Endothelial cell of umbilical vein (primary cell): ENCODE data around the gene C17orf113.

Source experiments
- EZH2 ChIP-seq: IDR thresholded peaks from 2 replicates; pipeline ENCODE4 v1.6.1; 2012; ENCODE audit warnings: borderline replicate concordance, low read depth, mild to moderate bottlenecking, moderate library complexity, low read length, inconsistent platforms; ENCODE audit not compliant: severe bottlenecking
- FOS ChIP-seq: IDR thresholded peaks from 2 replicates; pipeline ENCODE4 v1.6.1; 2011; ENCODE audit warnings: mild to moderate bottlenecking, low read length, moderate library complexity, borderline replicate concordance; ENCODE audit not compliant: insufficient read depth
- GATA2 ChIP-seq: IDR thresholded peaks from 2 replicates; pipeline ENCODE4 v1.7.0; 2011; ENCODE audit warnings: low read depth, mild to moderate bottlenecking, moderate library complexity, mixed read lengths, low read length; ENCODE audit not compliant: insufficient read length, insufficient read depth
- MYC ChIP-seq: IDR thresholded peaks from one replicate; pipeline ENCODE4 v1.6.1; 2011; ENCODE audit warnings: mild to moderate bottlenecking, low read depth, low read length
- POLR2A ChIP-seq: IDR thresholded peaks from 2 replicates; pipeline ENCODE4 v1.6.1; 2012; ENCODE audit warnings: low read depth, mild to moderate bottlenecking, control low read depth, low read length
- POLR2AphosphoS5 ChIP-seq: IDR thresholded peaks from 2 replicates; pipeline ENCODE4 v1.6.1; 2012; ENCODE audit warnings: low read depth, mild to moderate bottlenecking, control low read depth, low read length, moderate library complexity; ENCODE audit not compliant: insufficient read depth
- TF ChIP-seq, protein P1 (sequence below), 2 donors: IDR thresholded peaks; 1 replicate in 1 of 2; 2 replicates in 1 of 2; pipeline ENCODE4 v1.5.1; 2011; ENCODE audit warnings: low read length in 2 of 2, mild to moderate bottlenecking in 2 of 2, moderate library complexity in 2 of 2, control low read depth in 1 of 2, inconsistent platforms in 1 of 2, low read depth in 1 of 2; ENCODE audit not compliant: insufficient read depth in 1 of 2; ENCODE audit errors: extremely low read depth in 1 of 2
- TF ChIP-seq, protein P2 (sequence below): IDR thresholded peaks from 2 replicates; pipeline ENCODE4 v1.6.1; 2011; ENCODE audit not compliant: insufficient read depth, insufficient read length

DNA sequence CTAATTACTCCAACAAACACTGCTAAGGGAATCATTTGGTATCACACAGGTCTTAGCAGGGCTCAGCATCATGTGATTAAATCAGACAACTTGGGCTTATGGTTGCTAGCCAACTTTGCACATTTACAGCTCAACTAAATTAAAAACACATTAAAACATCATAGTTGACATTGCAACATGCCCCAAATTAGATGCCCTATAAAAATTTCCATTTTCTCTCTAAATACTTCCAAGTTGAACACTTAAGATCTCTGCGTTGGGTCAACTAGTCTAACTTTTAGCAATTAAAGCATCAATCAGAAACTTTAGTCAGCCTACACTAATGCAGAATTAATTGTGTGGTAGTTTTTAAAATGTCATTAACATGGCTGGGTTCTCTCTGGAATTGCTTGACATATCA, 45.2 kb downstream of the C17orf113 start:
- TF ChIP-seq POLR2AphosphoS5, result no peak
- TF ChIP-seq, protein P1, sequence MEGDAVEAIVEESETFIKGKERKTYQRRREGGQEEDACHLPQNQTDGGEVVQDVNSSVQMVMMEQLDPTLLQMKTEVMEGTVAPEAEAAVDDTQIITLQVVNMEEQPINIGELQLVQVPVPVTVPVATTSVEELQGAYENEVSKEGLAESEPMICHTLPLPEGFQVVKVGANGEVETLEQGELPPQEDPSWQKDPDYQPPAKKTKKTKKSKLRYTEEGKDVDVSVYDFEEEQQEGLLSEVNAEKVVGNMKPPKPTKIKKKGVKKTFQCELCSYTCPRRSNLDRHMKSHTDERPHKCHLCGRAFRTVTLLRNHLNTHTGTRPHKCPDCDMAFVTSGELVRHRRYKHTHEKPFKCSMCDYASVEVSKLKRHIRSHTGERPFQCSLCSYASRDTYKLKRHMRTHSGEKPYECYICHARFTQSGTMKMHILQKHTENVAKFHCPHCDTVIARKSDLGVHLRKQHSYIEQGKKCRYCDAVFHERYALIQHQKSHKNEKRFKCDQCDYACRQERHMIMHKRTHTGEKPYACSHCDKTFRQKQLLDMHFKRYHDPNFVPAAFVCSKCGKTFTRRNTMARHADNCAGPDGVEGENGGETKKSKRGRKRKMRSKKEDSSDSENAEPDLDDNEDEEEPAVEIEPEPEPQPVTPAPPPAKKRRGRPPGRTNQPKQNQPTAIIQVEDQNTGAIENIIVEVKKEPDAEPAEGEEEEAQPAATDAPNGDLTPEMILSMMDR (IDR thresholded peaks at IDR 0.05; ENCODE audit: extremely low read depth in 1 of 2, insufficient read depth in 1 of 2, low read depth in 1 of 2, low read length in 2 of 2), result no peak
- no peak for TF ChIP-seq POLR2A
- no peak for TF ChIP-seq GATA2
- TF ChIP-seq, protein P2, sequence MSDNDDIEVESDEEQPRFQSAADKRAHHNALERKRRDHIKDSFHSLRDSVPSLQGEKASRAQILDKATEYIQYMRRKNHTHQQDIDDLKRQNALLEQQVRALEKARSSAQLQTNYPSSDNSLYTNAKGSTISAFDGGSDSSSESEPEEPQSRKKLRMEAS, result no peak
- TF ChIP-seq FOS, result no peak
- TF ChIP-seq EZH2, result no peak
- TF ChIP-seq MYC, result no peak
